HCT116 (cell line): ENCODE results near the gene ZNF648.

Experiments used
- CEBPB ChIP-seq: IDR thresholded peaks from 2 replicates; pipeline ENCODE4 v1.6.1; 2012; ENCODE audit warnings: low read depth
- EZH2 ChIP-seq: fragments of 200-600 bp; sonication (generic); IDR thresholded peaks from 2 replicates; pipeline ENCODE4 v1.6.1; 2017; ENCODE audit warnings: antibody characterized with exemption, mixed run types
- EZH2phosphoT487 ChIP-seq: fragments of 200-600 bp; IDR thresholded peaks from 2 replicates; pipeline ENCODE4 v1.6.1; 2018; ENCODE audit warnings: antibody characterized with exemption, borderline replicate concordance
- FOSL1 ChIP-seq: IDR thresholded peaks from 2 replicates; pipeline ENCODE4 v1.6.1; 2012; ENCODE audit warnings: low read depth
- JUND ChIP-seq: IDR thresholded peaks from 2 replicates; pipeline ENCODE4 v1.6.1; 2012
- POLR2A ChIP-seq: IDR thresholded peaks from 2 replicates; pipeline ENCODE4 v1.7.0; 2011; ENCODE audit warnings: borderline replicate concordance; ENCODE audit not compliant: insufficient read depth, insufficient read length; ENCODE audit errors: extremely low read depth
- POLR2AphosphoS5 ChIP-seq: IDR thresholded peaks from 2 replicates; pipeline ENCODE4 v1.6.1; 2011; ENCODE audit warnings: mild to moderate bottlenecking, low read depth, low read length, moderate library complexity
- SIN3A ChIP-seq: IDR thresholded peaks from 2 replicates; pipeline ENCODE4 v1.6.1; 2012; ENCODE audit warnings: low read depth
- SP1 ChIP-seq: IDR thresholded peaks from 2 replicates; pipeline ENCODE4 v1.6.1; 2012; ENCODE audit warnings: low read depth
- YY1 ChIP-seq: IDR thresholded peaks from 2 replicates; pipeline ENCODE4 v1.6.1; 2011; ENCODE audit warnings: low read length, low read depth, moderate library complexity, mild to moderate bottlenecking; ENCODE audit not compliant: insufficient replicate concordance; ENCODE audit errors: extremely low read depth
- TF ChIP-seq, protein P1 (sequence below), 3 experiments: fragments of 200-600 bp in 1 of 3; sonication (generic) in 1 of 3; IDR thresholded peaks in 2 of 3; conservative IDR thresholded peaks in 1 of 3; 2 replicates each; pipeline ENCODE4 v1.5.1; 2012 to 2017; ENCODE audit warnings: low read depth in 2 of 3, low read length in 2 of 3, antibody characterized with exemption in 1 of 3, borderline replicate concordance in 1 of 3, control low read depth in 1 of 3, mild to moderate bottlenecking in 1 of 3, mixed read lengths in 1 of 3, mixed run types in 1 of 3, moderate library complexity in 1 of 3; ENCODE audit not compliant: insufficient read depth in 1 of 3
- TF ChIP-seq, protein P2 (sequence below): IDR thresholded peaks from 2 replicates; pipeline ENCODE4 v1.6.1; 2012; ENCODE audit warnings: low read depth
- TF ChIP-seq, protein P3 (sequence below): IDR thresholded peaks from 2 replicates; pipeline ENCODE4 v1.6.1; 2012

DNA sequence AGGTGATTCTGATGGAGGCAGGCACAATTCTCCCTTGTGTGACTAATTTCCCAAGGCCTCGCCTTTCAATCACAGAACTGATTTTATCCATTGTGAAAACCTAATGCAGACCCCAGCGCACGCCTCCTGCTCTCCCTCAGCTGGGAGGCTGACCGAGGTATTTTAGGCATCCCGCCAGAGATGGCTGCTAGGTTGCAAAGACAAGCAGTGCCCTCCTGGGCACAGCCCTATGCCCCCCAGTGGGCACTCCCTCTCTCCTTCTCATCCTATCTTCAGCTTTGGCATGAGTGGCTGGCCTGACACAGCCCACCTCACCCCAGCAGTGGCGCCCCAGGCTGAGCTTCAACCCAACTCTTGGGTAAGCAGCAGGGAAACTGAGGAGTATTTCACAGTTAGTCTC, 24.2 kb upstream of the ZNF648 start:
- TF ChIP-seq CEBPB, result no peak
- no peak for TF ChIP-seq POLR2AphosphoS5
- TF ChIP-seq, protein P1, sequence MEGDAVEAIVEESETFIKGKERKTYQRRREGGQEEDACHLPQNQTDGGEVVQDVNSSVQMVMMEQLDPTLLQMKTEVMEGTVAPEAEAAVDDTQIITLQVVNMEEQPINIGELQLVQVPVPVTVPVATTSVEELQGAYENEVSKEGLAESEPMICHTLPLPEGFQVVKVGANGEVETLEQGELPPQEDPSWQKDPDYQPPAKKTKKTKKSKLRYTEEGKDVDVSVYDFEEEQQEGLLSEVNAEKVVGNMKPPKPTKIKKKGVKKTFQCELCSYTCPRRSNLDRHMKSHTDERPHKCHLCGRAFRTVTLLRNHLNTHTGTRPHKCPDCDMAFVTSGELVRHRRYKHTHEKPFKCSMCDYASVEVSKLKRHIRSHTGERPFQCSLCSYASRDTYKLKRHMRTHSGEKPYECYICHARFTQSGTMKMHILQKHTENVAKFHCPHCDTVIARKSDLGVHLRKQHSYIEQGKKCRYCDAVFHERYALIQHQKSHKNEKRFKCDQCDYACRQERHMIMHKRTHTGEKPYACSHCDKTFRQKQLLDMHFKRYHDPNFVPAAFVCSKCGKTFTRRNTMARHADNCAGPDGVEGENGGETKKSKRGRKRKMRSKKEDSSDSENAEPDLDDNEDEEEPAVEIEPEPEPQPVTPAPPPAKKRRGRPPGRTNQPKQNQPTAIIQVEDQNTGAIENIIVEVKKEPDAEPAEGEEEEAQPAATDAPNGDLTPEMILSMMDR (IDR thresholded peaks at IDR 0.05 in 2 of 3, conservative IDR thresholded peaks at IDR 0.05 in 1 of 3; ENCODE audit: borderline replicate concordance in 1 of 3, insufficient read depth in 1 of 3, low read depth in 2 of 3, low read length in 2 of 3), result no peak
- TF ChIP-seq EZH2, result no peak
- TF ChIP-seq SP1, result no peak
- TF ChIP-seq JUND, result no peak
- TF ChIP-seq, protein P2, sequence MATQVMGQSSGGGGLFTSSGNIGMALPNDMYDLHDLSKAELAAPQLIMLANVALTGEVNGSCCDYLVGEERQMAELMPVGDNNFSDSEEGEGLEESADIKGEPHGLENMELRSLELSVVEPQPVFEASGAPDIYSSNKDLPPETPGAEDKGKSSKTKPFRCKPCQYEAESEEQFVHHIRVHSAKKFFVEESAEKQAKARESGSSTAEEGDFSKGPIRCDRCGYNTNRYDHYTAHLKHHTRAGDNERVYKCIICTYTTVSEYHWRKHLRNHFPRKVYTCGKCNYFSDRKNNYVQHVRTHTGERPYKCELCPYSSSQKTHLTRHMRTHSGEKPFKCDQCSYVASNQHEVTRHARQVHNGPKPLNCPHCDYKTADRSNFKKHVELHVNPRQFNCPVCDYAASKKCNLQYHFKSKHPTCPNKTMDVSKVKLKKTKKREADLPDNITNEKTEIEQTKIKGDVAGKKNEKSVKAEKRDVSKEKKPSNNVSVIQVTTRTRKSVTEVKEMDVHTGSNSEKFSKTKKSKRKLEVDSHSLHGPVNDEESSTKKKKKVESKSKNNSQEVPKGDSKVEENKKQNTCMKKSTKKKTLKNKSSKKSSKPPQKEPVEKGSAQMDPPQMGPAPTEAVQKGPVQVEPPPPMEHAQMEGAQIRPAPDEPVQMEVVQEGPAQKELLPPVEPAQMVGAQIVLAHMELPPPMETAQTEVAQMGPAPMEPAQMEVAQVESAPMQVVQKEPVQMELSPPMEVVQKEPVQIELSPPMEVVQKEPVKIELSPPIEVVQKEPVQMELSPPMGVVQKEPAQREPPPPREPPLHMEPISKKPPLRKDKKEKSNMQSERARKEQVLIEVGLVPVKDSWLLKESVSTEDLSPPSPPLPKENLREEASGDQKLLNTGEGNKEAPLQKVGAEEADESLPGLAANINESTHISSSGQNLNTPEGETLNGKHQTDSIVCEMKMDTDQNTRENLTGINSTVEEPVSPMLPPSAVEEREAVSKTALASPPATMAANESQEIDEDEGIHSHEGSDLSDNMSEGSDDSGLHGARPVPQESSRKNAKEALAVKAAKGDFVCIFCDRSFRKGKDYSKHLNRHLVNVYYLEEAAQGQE, result no peak
- TF ChIP-seq, protein P3, sequence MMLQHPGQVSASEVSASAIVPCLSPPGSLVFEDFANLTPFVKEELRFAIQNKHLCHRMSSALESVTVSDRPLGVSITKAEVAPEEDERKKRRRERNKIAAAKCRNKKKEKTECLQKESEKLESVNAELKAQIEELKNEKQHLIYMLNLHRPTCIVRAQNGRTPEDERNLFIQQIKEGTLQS, result no peak
- TF ChIP-seq SIN3A, result no peak
- no peak for TF ChIP-seq POLR2A
- no peak for TF ChIP-seq YY1
- no peak for TF ChIP-seq EZH2phosphoT487
- TF ChIP-seq FOSL1, result no peak
